ENCODE measurements around the gene AMFR. TPM values are rescaled to one million over a fixed set of nuclear protein-coding genes. Genes with fewer than 3 reads are reported as not detected.

Gene AMFR
- total and polyA plus RNA-seq, 2 of the 13 experiments (the other 11 are each of a cell fraction or from before 2014, with no cell fraction given) = 52.9 to 108 TPM

DNA sequence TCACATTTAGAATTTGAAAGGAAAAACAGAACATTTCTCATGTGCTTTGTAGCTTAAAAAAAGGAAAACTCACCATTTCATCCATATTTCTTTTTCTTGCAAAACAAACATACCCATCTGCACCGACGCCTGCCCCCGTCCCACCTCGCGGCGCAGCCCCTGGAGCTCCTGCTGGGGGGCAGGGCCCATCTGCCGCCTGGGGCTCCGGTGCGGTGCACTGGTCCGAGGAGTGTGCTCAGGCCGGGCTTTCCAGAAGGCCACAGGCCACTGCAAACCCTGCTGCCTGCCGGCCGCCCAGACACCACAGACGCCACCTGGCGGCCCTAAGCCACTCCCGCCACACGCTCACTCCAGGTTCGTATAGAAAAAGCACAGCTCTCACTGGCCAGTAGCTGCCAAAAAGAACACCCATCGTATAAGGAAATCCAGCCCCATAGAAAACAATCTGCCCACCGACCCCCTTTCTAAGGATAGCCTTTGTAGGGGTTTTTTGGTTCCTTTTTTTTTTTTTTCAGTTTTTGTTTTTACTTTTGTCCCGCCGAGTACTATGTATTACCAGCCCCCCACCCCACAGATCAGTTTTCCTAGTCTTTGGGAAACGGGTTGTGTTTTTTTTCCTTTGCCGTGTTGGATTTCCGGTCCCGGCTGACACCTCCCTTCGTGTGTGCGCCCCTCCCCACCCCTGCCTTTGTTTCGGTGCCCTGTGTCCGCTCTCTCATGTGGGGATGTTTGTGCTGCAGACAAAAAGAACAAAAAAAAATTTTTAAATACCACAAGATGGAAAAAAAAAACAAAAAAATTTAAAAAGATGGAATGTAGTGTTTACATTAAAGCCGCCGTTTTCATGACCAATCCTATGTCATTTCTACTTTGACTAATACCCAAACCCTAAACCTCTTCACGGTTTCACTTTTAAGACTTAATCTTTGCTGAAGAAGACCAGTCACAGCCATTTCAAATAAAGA is 68.8 kb downstream of the AMFR start (continued):
- TF ChIP-seq, protein P1, sequence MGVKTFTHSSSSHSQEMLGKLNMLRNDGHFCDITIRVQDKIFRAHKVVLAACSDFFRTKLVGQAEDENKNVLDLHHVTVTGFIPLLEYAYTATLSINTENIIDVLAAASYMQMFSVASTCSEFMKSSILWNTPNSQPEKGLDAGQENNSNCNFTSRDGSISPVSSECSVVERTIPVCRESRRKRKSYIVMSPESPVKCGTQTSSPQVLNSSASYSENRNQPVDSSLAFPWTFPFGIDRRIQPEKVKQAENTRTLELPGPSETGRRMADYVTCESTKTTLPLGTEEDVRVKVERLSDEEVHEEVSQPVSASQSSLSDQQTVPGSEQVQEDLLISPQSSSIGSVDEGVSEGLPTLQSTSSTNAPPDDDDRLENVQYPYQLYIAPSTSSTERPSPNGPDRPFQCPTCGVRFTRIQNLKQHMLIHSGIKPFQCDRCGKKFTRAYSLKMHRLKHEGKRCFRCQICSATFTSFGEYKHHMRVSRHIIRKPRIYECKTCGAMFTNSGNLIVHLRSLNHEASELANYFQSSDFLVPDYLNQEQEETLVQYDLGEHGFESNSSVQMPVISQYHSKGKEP (CRISPR knock-in tag; IDR thresholded peaks at IDR 0.05) = no peak
- TF ChIP-seq, protein P2, sequence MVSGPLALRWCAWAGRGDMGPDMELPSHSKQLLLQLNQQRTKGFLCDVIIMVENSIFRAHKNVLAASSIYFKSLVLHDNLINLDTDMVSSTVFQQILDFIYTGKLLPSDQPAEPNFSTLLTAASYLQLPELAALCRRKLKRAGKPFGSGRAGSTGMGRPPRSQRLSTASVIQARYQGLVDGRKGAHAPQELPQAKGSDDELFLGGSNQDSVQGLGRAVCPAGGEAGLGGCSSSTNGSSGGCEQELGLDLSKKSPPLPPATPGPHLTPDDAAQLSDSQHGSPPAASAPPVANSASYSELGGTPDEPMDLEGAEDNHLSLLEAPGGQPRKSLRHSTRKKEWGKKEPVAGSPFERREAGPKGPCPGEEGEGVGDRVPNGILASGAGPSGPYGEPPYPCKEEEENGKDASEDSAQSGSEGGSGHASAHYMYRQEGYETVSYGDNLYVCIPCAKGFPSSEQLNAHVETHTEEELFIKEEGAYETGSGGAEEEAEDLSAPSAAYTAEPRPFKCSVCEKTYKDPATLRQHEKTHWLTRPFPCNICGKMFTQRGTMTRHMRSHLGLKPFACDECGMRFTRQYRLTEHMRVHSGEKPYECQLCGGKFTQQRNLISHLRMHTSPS (CRISPR knock-in tag; IDR thresholded peaks at IDR 0.05; ENCODE audit: low read depth) = peak; percentile 64
- TF ChIP-seq ZNF264 (CRISPR knock-in tag; IDR thresholded peaks at IDR 0.05) (peak; percentile 83; the same call in 1 of the 2 replicates), CREB1 (IDR thresholded peaks at IDR 0.05) (no peak), CREB1 (CRISPR knock-in tag; IDR thresholded peaks at IDR 0.05) (no peak), ZNF749 (CRISPR knock-in tag; IDR thresholded peaks at IDR 0.05; ENCODE audit: borderline replicate concordance) (no peak), ZNF44 (CRISPR knock-in tag; IDR thresholded peaks at IDR 0.05) (no peak), AGO2 (optimal IDR thresholded peaks at IDR 0.05; ENCODE audit: low read depth, low read length) (no peak), ZNF180 (CRISPR knock-in tag; IDR thresholded peaks at IDR 0.05; ENCODE audit: borderline replicate concordance, low read depth) (peak; percentile 96; the same call in 1 of the 2 replicates), NR2C2 (CRISPR knock-in tag; IDR thresholded peaks at IDR 0.05; ENCODE audit: borderline replicate concordance) (no peak), ZNF7 (CRISPR knock-in tag; IDR thresholded peaks at IDR 0.05) (peak; percentile 7; the same call in 1 of the 2 replicates), CEBPB (IDR thresholded peaks at IDR 0.05; ENCODE audit: borderline replicate concordance, low read depth, low read length) (no peak), TBX3 (IDR thresholded peaks at IDR 0.05; ENCODE audit: borderline replicate concordance) (no peak), ATAD3A (CRISPR knock-in tag; IDR thresholded peaks at IDR 0.05) (no peak), TAF1 (CRISPR knock-in tag; IDR thresholded peaks at IDR 0.05) (peak; percentile 48; the same call in 1 of the 2 replicates), ZFP41 (CRISPR knock-in tag; IDR thresholded peaks at IDR 0.05; ENCODE audit: borderline replicate concordance) (no peak), CENPX (CRISPR knock-in tag; IDR thresholded peaks at IDR 0.05) (no peak), NR1H2 (CRISPR knock-in tag; IDR thresholded peaks at IDR 0.05; ENCODE audit: borderline replicate concordance, low read depth) (no peak), ZNF354B (CRISPR knock-in tag; IDR thresholded peaks at IDR 0.05) (no peak)
- TF ChIP-seq, protein P3, sequence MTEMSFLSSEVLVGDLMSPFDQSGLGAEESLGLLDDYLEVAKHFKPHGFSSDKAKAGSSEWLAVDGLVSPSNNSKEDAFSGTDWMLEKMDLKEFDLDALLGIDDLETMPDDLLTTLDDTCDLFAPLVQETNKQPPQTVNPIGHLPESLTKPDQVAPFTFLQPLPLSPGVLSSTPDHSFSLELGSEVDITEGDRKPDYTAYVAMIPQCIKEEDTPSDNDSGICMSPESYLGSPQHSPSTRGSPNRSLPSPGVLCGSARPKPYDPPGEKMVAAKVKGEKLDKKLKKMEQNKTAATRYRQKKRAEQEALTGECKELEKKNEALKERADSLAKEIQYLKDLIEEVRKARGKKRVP (CRISPR knock-in tag; IDR thresholded peaks at IDR 0.05) = 0 out of 4 replicates have a peak, but pooled peaks of 1 of the 2 experiments have one; percentile 13
- TF ChIP-seq, protein P4, sequence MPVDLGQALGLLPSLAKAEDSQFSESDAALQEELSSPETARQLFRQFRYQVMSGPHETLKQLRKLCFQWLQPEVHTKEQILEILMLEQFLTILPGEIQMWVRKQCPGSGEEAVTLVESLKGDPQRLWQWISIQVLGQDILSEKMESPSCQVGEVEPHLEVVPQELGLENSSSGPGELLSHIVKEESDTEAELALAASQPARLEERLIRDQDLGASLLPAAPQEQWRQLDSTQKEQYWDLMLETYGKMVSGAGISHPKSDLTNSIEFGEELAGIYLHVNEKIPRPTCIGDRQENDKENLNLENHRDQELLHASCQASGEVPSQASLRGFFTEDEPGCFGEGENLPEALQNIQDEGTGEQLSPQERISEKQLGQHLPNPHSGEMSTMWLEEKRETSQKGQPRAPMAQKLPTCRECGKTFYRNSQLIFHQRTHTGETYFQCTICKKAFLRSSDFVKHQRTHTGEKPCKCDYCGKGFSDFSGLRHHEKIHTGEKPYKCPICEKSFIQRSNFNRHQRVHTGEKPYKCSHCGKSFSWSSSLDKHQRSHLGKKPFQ (CRISPR knock-in tag; IDR thresholded peaks at IDR 0.05; ENCODE audit: insufficient replicate concordance) = peak; percentile 67
- TF ChIP-seq, protein P5, sequence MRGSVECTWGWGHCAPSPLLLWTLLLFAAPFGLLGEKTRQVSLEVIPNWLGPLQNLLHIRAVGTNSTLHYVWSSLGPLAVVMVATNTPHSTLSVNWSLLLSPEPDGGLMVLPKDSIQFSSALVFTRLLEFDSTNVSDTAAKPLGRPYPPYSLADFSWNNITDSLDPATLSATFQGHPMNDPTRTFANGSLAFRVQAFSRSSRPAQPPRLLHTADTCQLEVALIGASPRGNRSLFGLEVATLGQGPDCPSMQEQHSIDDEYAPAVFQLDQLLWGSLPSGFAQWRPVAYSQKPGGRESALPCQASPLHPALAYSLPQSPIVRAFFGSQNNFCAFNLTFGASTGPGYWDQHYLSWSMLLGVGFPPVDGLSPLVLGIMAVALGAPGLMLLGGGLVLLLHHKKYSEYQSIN (CRISPR knock-in tag; IDR thresholded peaks at IDR 0.05; ENCODE audit: borderline replicate concordance) = no peak
